ENCODE data around the gene DLG1. TPM values are rescaled to one million over a fixed set of nuclear protein-coding genes. Genes with fewer than 3 reads are reported as not detected.

DLG1 gene
- total RNA-seq, 1 experiment from 2014 or later: 104 TPM

DNA sequence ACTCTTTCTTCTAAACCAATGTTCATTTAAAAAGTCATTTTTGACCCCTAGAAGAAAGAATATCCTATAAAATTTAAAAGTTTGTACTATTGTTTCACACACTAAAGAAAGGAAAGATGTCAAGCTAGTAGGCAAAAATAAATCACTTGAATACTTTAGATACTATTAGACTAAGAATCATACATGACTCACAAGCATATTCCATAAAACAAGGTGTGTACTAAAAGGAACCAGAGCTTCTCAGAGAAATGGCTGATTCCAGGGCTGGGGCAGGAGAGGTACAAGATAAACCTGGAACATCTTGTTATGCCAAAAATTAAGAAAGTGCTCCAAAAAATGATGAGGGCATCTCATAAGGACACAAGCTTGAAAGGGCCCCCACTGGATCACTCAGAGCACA, 8.7 kb downstream of the DLG1 start:
- DNase-seq (ENCODE audit: low read depth): no peak

DNA sequence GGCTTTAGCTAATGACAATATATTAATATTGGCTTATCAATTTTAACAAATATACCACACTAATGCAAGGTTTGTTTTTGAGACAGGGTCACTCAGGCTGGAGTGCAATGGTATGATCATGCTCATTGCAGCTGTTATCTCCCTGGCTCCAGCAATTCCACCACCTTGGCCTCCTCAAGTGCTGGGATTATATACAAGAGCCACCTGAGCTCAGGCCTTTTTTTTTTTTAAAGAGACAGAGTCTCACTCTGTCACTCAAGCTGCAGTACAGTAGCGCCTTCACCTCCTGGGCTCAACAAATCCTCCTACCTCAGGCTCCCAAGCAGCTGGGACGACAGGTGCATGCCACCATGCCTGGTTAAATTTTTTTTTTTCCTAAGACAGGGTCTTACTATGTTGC, 11.7 kb downstream of the DLG1 start:
- DNase-seq (ENCODE audit: low read depth): no peak

DNA sequence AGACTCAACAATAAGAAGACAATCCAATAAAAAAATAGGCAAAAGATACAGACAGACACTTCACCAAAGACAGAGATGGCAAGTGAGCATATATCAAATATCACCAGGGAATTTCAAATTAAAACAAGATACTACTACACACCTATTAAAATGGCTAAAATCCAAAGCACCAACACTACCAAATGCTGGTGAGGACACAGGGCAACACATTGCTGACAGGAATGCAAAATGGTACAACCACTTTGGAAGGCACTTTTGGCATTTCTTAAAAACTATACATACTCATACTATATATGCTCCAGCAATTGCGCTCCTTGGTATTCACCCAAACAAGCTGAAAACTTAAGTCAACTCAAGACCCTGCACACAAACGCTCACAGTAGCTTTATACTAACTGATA, 12.9 kb downstream of the DLG1 start:
- DNase-seq (ENCODE audit: low read depth): no peak

DNA sequence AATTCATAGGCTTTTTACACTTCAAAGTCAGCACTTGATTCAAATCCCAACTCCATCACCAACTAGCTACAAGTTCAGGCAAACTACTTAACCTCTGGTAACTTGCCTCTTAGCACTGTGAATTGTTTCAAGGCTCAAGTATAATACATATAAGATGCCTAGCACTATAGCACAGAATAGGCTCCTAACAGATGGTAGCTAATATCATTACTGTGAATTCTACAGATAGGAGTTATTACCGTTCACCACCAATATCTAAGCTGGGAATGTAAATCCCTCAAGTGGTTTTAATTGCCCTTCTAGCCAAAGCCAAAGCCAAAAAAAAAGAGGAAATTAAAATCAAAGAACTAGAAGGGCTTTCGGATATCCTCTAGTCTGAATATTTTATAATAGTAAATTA, 15.4 kb downstream of the DLG1 start:
- DNase-seq (ENCODE audit: low read depth): no peak

DNA sequence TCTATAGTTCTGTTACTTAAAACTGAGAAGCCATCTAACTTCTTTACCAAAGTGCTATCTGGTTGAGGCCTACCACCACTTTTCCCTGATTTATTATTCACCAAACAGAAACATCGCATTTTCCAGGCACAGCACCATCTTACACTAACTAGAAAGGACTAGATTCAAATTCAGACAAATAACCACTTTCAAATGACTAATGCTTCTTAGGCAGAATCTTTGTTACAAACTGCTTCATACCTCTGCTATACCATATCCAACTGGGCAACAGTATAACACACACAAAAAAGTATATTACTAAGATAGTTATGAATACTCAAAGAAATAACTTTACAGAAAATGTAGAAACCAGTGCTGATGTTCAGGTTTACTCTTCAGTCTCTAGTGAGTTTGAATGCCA, 16.6 kb downstream of the DLG1 start:
- no peak for DNase-seq (ENCODE audit: low read depth)

DNA sequence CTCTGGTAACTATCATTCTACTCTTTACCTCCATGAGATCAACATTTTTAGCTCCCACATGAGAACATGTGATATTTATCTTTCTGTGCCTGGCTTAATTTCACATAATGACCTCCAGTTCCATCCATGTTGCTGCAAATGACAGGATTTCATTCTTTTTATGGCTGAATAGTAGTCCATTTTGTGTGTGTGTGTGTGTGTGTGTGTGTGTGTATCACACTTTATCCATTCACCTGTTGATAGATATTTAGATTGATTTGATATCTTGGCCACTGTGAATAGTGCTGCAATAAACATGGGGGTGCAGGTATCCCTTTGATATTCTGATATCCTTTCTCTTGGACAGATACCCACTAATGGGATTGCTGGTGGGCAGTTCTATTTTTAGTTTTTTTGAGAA, 18.3 kb downstream of the DLG1 start:
- DNase-seq (ENCODE audit: low read depth): no peak

DNA sequence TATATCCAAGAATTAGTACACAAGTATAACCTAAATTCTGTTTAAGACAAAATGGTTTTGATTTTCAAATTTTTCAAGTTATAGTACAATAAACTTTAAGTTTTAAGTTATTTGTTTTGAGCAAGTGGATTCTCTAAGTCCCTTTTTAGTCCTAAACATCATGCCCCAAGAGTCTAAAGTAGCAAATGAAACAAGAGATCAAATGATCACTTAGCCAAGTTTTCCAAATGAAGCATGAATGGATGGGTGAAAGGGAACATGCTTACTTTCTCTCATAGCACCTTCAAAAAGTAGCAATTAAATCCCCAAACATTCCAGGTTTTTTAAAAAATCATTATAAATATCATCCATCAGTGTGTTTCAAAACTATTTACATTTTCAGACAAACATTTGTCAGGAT, 19.5 kb downstream of the DLG1 start:
- DNase-seq (ENCODE audit: low read depth): no peak

DNA sequence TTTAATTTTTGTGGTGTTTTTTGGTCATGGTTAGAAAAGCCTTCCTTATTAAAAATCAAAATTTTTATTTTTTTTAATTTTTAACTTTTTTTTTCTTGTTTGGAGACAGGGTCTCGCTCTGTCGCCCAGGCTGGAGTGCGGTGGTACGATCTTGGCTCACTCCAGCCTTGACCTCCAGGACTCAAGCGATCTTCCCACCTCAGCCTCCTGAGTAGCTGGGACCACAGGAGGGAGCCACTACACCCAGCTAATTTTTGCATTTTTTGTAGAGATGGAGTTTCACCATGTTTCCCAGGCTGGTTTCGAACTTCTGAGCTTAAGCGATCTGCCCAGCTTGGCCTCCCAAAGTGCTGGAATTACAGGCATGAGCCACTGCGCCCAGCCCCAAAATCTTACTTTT, 21.6 kb downstream of the DLG1 start:
- peak; percentile 24 for DNase-seq (ENCODE audit: low read depth)

DNA sequence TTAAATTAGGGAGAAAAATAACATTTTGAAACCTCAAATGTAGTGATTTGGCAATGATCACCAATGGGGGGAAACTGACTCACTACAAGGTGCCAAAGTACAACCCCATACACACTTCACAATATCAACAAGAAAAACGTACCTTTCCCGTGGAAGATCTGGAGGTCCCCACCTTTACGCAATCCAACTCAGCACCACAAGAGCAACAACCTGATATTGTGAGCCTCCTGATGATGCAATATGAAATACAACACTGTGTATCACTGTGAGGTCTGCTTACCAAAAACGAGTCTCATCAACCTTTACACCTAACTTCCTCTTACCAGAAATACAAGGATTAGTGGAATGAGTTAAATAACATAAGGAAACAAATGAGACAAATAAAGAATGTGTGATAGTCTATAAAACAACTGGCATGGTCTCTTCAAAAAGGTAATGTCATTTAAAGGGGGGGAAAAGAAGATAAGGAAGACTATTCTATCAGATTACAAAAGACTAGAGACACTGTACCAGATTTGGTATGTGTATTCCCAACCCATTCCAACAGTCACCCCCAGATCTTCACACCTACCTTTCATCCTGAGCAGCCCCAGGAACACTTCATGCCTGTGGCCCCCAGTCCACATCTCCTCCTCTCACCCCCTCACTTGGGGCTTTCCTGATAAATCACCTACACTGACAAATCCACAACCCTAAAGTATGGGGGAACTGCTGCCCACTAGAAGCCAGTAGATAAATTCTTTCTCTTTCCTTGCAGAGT, 27.7 kb downstream of the DLG1 start:
- no peak for DNase-seq (ENCODE audit: low read depth)

DNA sequence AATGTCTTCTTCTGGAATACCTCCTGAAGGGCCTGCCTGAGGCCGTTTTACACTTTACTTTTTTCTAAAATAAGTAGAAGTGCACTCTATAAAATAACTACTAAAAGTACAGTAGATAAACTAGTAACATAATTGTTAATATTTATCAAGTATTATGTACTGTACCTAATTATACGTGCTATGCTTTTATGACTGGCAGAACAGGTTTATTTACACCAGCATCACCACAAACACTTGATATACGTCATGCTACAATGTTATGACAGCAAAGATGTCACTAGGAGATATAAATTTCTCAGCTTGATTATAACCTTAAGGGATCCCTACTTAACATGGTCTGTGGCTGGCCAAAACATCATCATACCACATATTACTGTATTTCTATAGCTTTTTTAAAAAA, 29.4 kb downstream of the DLG1 start:
- no peak for DNase-seq (ENCODE audit: low read depth)

DNA sequence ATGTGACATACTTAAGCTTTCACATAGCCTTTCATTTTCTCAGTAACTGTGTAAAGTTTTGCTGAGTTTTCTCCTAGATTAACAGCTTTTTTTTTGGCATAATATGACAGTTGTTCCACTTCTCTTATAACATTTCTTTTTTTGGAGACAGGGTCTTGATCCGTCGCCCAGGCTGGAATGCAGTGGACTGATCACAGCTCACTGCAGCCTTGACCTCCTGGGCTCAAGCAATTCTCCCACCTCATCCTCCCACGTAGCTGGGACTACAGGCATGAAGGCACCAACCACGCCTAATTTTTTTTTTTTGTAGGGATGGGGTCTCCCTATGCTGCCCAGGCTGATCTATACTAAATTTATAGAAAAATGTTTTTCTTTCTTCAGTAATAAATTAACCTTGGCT, 30.1 kb downstream of the DLG1 start:
- DNase-seq (ENCODE audit: low read depth): no peak

DNA sequence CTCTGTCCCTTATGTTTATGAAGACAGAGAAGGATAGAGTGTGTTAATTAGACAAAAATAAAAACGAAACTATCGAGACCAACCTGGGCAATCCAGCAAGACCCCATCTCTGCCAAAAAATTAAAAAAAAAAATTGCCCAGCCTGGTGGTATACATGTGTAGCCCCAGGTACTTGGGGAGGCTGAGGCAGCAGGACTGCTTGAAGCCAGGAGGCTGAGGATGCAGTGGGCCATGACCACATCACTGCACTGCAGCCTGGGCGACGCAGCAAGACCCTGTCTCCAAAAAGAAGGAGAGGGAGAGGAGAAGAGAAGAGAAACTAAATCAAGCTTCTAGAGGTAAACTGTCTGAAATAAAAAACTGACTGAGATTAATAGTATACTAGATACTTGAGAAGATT, 32.1 kb downstream of the DLG1 start:
- no peak for DNase-seq (ENCODE audit: low read depth)

DNA sequence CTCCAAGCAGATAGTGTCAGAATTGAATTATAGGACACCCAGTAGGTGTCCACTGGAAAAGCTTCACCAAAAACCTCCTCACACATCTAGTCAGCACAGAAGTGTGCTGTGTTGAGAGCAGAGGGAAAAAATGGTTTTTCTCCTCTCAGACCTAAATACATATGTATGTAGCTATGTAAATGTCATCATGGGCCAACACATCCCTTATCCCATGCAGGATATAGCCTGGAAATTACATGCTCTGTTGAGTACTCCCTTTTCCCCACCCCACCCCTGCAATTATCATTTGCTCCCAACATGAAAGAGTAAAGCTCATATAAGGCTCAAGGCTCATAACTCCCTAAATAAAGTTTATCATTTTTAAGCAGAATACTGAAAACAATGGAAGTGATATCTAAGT, 35.7 kb downstream of the DLG1 start:
- no peak for DNase-seq (ENCODE audit: low read depth)

DNA sequence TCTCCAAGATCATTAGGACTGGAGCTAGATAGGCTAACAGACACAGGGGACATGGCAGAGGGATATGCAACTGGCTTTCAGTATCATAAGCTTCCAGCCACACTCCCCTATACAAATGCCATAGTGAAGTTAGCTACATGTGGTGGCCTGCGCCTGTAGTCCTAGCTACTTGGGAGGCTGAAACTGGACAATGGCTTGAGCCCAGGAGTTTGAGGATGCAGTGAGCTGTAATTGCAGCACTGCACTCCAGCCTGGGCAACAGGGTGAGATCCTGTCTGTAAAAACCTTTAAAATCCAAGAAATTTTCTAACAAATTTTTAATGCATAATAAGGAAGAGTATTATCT, 37.3 kb downstream of the DLG1 start:
- DNase-seq (ENCODE audit: low read depth): no peak

DNA sequence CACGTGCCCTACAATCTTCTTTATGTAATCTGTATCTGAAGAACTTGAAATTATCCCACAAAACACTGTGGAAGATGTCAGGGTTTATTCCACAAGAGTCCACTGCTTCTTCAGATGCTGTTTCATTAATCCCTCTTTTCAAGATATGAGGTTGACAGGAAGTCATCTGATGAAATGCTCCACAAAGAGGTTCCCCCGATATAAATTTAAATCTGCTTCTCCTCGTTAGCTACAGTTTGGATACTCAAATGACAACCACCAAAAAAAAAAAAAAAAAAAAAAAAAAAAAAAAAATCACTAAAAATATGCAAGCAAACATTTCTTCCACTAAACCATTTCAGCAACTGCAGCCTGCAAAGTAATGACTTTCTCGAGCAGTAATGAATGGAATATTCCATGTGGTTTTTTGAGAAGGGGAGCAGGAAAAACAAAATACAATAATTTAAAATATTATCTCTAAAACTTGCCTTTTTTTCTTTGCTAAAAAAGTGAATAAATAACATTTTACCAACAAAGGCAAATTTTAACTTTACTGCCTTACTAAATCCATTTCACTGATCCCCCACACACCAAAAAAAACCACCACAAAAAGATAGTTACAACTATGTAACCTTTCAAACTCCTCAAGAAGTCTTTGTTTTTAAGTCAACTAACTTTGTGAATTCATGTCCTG, 37.8 kb downstream of the DLG1 start:
- DNase-seq (ENCODE audit: low read depth): no peak

DNA sequence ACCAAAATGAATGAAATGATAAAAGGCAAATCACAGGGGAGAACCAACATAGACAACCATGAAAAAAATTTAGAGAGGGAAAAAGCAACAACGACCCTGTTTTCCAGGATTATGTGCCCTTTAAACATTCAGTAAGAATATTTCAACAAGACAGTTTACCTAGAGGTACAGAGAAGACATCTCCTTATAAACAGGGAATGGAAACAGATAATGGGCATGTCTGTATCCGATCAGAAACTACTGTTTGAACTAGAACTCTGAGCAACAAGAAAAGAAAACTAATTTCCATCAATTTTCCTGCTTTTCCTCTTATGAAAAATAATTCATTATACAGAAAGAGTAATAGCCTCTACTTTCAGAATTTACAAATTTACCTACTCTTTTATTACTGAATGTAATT, 39.3 kb downstream of the DLG1 start:
- no peak for DNase-seq (ENCODE audit: low read depth)

DNA sequence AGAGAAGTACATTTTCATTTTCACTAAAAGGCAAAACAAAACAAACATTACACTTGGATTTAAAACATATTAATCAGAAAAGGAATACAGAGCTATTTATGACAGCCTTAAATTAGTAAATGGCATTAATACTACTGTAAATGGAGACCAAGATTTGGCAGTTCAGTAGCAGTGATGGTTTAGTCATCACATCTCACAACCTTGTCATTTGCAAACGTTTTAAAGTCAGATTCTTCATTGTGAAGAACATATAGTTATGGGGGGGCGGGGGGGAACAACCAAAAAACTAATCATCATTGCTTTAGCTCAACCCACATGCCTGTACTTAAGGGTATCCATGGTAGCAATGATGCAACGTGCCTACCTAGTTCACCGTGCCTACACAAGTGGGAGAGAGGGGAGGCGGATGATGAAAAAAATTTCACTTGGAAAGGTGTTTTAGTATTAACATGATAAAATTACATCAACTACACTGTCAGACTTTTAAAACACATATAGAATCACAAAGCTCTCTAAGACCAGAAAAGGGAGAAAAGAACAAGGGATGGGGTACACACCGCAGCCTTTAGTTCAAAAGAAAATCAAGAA, 40.1 kb downstream of the DLG1 start:
- no peak for DNase-seq (ENCODE audit: low read depth)

DNA sequence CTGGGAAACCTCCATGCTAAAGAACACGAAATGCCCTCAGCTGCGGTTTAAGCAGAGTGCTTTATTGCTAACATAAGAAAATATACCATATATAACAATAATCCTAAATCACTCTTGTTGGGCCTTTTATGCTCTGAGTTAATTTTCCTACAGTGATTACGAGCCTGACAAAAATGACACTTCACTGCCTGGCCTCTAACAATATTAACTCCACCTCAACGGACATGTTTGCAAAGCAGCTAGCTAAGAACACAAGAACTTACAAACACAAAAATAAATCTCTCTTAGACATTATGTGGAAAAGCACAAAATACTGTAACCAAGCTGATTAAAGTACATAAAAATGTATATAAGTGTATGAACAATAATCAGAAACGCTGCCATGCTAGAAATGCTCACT, 40.7 kb downstream of the DLG1 start:
- DNase-seq (ENCODE audit: low read depth): no peak

DNA sequence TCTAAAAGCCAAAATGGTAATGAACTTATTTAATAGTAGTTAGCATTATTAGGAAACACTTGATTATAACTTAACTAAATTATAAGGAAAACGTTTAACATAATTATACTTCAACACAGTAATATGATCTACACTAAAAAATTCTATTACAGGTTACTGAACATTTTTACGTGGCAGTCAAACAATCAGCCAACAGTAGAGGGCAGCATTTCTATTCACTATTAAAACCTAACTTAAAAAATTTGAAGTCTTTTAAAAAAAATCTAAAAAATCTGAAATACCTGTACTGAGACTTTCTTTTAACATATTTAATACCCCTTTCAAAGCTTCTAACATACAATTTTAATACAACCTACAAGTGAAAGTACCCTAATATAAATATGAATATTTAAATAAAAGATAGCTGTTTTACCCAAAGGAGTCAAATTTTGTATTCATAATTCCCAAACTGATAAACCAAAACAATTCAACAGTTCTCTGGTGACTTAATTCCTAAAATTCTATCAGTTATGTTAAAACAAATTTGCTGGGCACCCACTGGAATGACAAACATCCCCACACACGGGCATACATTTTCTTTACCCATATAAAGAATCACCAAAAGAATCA, 41.5 kb downstream of the DLG1 start:
- peak; percentile 49 for DNase-seq (ENCODE audit: low read depth)

DNA sequence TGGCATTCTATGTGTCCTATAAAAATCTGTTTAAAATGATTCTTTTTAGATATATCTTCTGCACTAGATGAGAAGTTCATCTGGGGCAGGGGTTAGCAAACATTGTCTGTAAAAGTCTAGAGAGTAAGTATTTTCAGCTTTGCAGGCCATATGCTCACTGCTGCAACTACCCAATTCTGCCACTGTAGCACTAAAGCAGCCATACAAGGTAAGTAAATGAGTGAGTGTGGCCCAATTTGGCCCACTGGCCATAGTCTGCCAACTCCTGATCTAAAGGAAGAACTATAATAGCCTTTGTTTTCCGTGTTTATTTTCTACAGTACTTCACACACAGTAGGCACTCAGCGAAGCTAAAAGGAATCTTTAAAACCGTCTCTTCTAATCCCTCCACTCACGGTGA, 42.3 kb downstream of the DLG1 start:
- no peak for DNase-seq (ENCODE audit: low read depth)

DNA sequence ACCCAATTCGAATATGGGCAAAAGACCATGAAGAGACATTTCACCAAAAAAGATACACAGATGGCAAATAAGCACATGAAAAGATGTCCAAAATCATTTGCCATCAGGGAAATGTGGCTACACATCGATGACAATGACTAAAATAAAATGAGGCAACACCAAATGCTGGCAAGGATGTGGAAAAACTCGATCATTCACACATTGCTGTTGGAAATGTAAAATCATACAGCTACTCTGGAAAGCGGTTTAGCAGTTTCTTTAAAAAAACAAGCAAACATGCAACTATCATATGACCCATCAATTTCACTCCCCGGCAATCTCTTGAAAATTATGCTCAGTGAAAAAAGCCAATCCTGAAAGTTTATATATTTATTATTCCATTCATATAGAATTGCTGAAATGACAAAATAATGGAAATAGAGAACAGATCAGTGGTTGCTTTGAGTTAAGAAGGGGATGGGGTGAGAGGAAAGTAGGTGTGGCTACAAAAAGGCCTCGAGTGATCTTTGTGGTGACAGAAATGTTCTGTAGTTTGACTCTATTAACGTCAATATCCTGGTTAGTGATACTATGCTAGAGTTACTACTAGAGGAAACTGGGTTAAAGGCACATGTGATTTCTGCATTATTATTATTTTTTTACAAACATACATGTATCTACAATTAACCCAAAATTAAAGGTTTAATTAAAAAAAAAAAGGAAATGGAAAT, 45.0 kb downstream of the DLG1 start:
- DNase-seq (ENCODE audit: low read depth): peak; percentile 45

DNA sequence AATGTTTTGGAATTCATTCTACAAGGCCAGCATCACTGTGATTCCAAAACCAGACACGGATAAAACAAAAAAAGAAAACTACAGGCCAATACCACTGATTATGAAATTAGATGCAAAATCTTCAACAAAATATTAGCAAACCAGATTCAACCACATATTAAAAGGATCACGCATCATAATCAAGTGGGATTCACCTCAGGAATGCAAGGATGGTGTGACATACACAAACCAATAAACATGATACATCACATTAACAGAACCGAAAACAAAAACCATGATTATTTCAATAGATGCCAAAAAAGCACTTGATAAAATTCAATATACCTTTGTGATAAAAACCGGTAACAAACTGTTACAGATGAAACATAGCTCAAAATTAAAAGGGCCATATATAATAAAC, 48.9 kb downstream of the DLG1 start:
- DNase-seq (ENCODE audit: low read depth): no peak

All from RPMI7951 (cell line).